GM21423 (cell line): ENCODE data around the gene RABGEF1.
A peak's percentile ranks its signal among the peaks of the same experiment; 100 is the strongest.
"Not testable (repeated sequence)": the region's sequence is repeated elsewhere in the genome, so short reads cannot be mapped to it uniquely, and the experiment has no call there.

Experiments
- ATAC-seq: cut with Tn5 transposase; IDR thresholded peaks from one replicate; pipeline ENCODE4 v1.9.1; 2021; ENCODE audit warnings: mild to moderate bottlenecking, moderate library complexity; ENCODE audit not compliant: unreplicated experiment

RABGEF1 gene

GRCh38 chr7:66740302-66740979, at the start of gene RABGEF1:
Gene RABGEF1 (plus strand): TSS chr7:66740733. CDS start chr7:66771900, 31,167 bp downstream.
- peak; percentile 78 for ATAC-seq

GRCh38 chr7:66693331-66693730, 47.2 kb upstream of the RABGEF1 start:
- ATAC-seq: no peak

GRCh38 chr7:66694286-66694685, 46.2 kb upstream of the RABGEF1 start:
- ATAC-seq: no peak

- ATAC-seq: not testable (repeated sequence)
These were observed 45.1 kb upstream of the RABGEF1 start for GRCh38 chr7:66695417-66695816.

- not testable (repeated sequence) for ATAC-seq
These were observed 44.4 kb upstream of the RABGEF1 start for GRCh38 chr7:66696134-66696533.

GRCh38 chr7:66696774-66697191, 43.8 kb upstream of the RABGEF1 start:
- no peak for ATAC-seq

GRCh38 chr7:66697449-66698438, 42.8 kb upstream of the RABGEF1 start:
- no peak for ATAC-seq

GRCh38 chr7:66698652-66699205, 41.8 kb upstream of the RABGEF1 start:
- ATAC-seq: no peak

GRCh38 chr7:66699998-66700397, 40.5 kb upstream of the RABGEF1 start:
- ATAC-seq: no peak

GRCh38 chr7:66700633-66701131, 39.9 kb upstream of the RABGEF1 start:
- no peak for ATAC-seq

GRCh38 chr7:66707825-66708224, 32.7 kb upstream of the RABGEF1 start:
- ATAC-seq: no peak

- not testable (repeated sequence) for ATAC-seq
These were observed 29.8 kb upstream of the RABGEF1 start for GRCh38 chr7:66710752-66711151.

- no peak for ATAC-seq
These were observed 26.8 kb upstream of the RABGEF1 start for GRCh38 chr7:66713687-66714086.

GRCh38 chr7:66716634-66717033, 23.9 kb upstream of the RABGEF1 start:
- not testable (repeated sequence) for ATAC-seq

GRCh38 chr7:66720561-66720960, 20.0 kb upstream of the RABGEF1 start:
- no peak for ATAC-seq

GRCh38 chr7:66725843-66726242, 14.7 kb upstream of the RABGEF1 start:
- ATAC-seq: no peak

- ATAC-seq: no peak
These were observed 13.5 kb upstream of the RABGEF1 start for GRCh38 chr7:66727058-66727457.

GRCh38 chr7:66728571-66728970, 12.0 kb upstream of the RABGEF1 start:
- ATAC-seq: no peak

GRCh38 chr7:66729274-66729673, 11.3 kb upstream of the RABGEF1 start:
- ATAC-seq: no peak

GRCh38 chr7:66731986-66732385, 8.5 kb upstream of the RABGEF1 start:
- ATAC-seq: no peak

- ATAC-seq: no peak
These were observed 8.1 kb upstream of the RABGEF1 start for GRCh38 chr7:66732439-66732838.
